VCaP (cell line): ENCODE data around the gene ABHD2.
A peak's percentile ranks its signal among the peaks of the same experiment; 100 is the strongest.

Experiments
- H3K27ac ChIP-seq: fragments of 450-650 bp; 2 replicates; pipeline ENCODE4 v1.5.1; 2017
- CTCF ChIP-seq: fragments of 450-650 bp; conservative IDR thresholded peaks from 2 replicates; pipeline ENCODE4 v1.5.1; 2017; ENCODE audit warnings: mild to moderate bottlenecking, moderate library complexity

ABHD2 gene

GRCh38 chr15:89095556-89095955 lies 7.3 kb downstream of the ABHD2 start:
- peak overlapping the region; percentile 92 for H3K27ac ChIP-seq
- TF ChIP-seq CTCF: no peak

GRCh38 chr15:89096664-89097063 lies 8.4 kb downstream of the ABHD2 start:
- no peak; the same call in 1 of the 2 replicates for TF ChIP-seq CTCF
- peak overlapping the region; percentile 92 for H3K27ac ChIP-seq

- TF ChIP-seq CTCF: no peak
- peak overlapping the region; percentile 92 for H3K27ac ChIP-seq
Measured at GRCh38 chr15:89097313-89097712, 9.1 kb downstream of the ABHD2 start.

GRCh38 chr15:89098281-89098680 lies 10.0 kb downstream of the ABHD2 start:
- no peak for TF ChIP-seq CTCF
- H3K27ac ChIP-seq: peak overlapping the region; percentile 92

GRCh38 chr15:89099968-89100367 lies 11.7 kb downstream of the ABHD2 start:
- no peak for TF ChIP-seq CTCF

GRCh38 chr15:89101302-89102193 lies 13.3 kb downstream of the ABHD2 start:
- no peak overlapping the region for H3K27ac ChIP-seq
- TF ChIP-seq CTCF: no peak

More at GRCh38 chr15:89099968-89100367, 11.7 kb downstream of the ABHD2 start:
- no peak overlapping the region for H3K27ac ChIP-seq

- no peak for TF ChIP-seq CTCF
- no peak overlapping the region for H3K27ac ChIP-seq
Measured at GRCh38 chr15:89103481-89104171, 15.4 kb downstream of the ABHD2 start.
